Testis (tissue), 3 donors: ENCODE measurements around the gene ABCC4. TPM values are rescaled to one million over a fixed set of nuclear protein-coding genes. Genes with fewer than 3 reads are reported as not detected.
"Not testable (repeated sequence)": the region's sequence is repeated elsewhere in the genome, so short reads cannot be mapped to it uniquely, and the experiment has no call there.

Experiments
- DNase-seq: peaks from one replicate; pipeline ENCODE4 v3.0.0-alpha.2; 2019
- H3K27ac ChIP-seq, 2 donors: fragments of 200-600 bp; sonication (generic); one replicate each; pipeline ENCODE4 v1.5.1; 2019
- H3K27me3 ChIP-seq: fragments of 200-600 bp; sonication (generic); one replicate; pipeline ENCODE4 v1.5.1; 2019
- H3K36me3 ChIP-seq: fragments of 200-600 bp; sonication (generic); one replicate; pipeline ENCODE4 v1.5.1; 2017; ENCODE audit warnings: low read depth; ENCODE audit errors: missing control alignments
- H3K4me1 ChIP-seq: fragments of 200-600 bp; sonication (generic); one replicate; pipeline ENCODE4 v1.5.1; 2019
- H3K4me3 ChIP-seq, 2 donors: fragments of 200-600 bp; sonication (generic); one replicate each; pipeline ENCODE4 v1.5.1; 2017 to 2019
- H3K9me3 ChIP-seq: fragments of 200-600 bp; sonication (generic); one replicate; pipeline ENCODE4 v1.5.1; 2017
- POLR2A ChIP-seq: fragments of 450-650 bp; IDR thresholded peaks from one replicate; pipeline ENCODE4 v1.6.1; 2017; ENCODE audit warnings: antibody characterized with exemption, mild to moderate bottlenecking, moderate library complexity
- WGBS, 2 donors: methylation state at CpG; one replicate each; pipeline ENCODE4 v1.1.5; 2018; 5-methylcytosine and 5-hydroxymethylcytosine counted together
- intact Hi-C: fragments of 100-400 bp; cut with DNase I; formaldehyde crosslinking; loops from one replicate; pipeline ENCODE4 v1.15.1; 2023; ENCODE audit warnings: low total_unique reads
- polyA plus RNA-seq: library from polyadenylated mRNA; stranded (reverse); fragments of 350-450 nt; fragmentation: Illumina TruSeq; extraction: RNeasy Lipid Tissue Mini Kit (QIAGEN cat#74804); gene quantifications from one replicate; pipeline ENCODE4 v1.2.3, GENCODE V29; 2014; ENCODE audit warnings: low read depth, low replicate concordance; ENCODE audit not compliant: insufficient read depth
- total RNA-seq, 2 donors: library from RNA; depleted of rRNA; stranded (reverse); fragments of >200 nt; gene quantifications; one replicate each; pipeline ENCODE4 v1.2.3, GENCODE V29; 2016
- TF ChIP-seq, protein P1 (sequence below), 3 experiments: fragments of 450-650 bp in 2 of 3; fragments of 200-600 bp in 1 of 3; sonication (generic) in 1 of 3; IDR thresholded peaks; one replicate each; pipeline ENCODE4 v1.5.1; 2016 to 2019; ENCODE audit warnings: antibody characterized with exemption in 3 of 3, mild to moderate bottlenecking in 2 of 3, moderate library complexity in 1 of 3

Gene ABCC4
- total and polyA plus RNA-seq, 3 donors from 2014 or later: 11.0 to 23.5 (median 14.9) TPM

DNA sequence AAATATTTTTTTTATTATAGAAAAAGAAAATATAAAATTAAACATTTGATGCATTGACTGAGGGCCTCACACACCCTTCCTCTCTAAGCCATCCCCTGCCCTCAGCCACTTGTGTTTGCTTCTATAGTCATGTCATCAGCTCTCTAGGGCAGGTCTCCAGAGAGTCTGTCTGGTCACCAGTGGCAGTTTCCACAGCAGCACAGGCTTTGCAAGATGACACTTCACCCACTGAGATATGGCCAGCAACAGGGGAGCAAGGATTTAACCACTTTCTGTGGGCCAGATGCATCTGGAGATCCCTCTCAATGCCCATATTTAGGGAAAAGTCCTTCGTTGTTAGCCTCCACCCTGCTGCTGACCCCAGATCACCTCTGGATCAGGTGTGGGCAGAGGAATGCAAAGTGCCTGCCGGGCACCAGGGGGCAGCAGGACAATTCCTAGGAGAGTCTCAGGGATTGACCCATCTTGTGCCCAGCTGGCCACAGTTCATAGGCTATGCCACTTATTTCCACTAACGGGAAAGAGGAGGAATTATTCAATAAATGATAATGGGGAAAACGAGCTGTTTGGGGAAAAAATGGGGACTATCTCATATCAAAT is 4.8 kb downstream of the ABCC4 start:
- no peaks in the 10 kb centered on the region for H3K4me1 ChIP-seq
- no peak overlapping the region for H3K27ac ChIP-seq
- H3K27me3 ChIP-seq: no peaks in the 10 kb centered on the region
- peak; percentile 71 for DNase-seq
- no peak overlapping the region for H3K4me3 ChIP-seq
- no peaks in the 10 kb centered on the region for H3K36me3 ChIP-seq
- WGBS, 2 donors: 47 to 49% methylated on average over 4 of the region's 4 CpGs
- no peaks in the 10 kb centered on the region for H3K9me3 ChIP-seq
- intact Hi-C loops: no loop called here
- TF ChIP-seq, protein P1, sequence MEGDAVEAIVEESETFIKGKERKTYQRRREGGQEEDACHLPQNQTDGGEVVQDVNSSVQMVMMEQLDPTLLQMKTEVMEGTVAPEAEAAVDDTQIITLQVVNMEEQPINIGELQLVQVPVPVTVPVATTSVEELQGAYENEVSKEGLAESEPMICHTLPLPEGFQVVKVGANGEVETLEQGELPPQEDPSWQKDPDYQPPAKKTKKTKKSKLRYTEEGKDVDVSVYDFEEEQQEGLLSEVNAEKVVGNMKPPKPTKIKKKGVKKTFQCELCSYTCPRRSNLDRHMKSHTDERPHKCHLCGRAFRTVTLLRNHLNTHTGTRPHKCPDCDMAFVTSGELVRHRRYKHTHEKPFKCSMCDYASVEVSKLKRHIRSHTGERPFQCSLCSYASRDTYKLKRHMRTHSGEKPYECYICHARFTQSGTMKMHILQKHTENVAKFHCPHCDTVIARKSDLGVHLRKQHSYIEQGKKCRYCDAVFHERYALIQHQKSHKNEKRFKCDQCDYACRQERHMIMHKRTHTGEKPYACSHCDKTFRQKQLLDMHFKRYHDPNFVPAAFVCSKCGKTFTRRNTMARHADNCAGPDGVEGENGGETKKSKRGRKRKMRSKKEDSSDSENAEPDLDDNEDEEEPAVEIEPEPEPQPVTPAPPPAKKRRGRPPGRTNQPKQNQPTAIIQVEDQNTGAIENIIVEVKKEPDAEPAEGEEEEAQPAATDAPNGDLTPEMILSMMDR (IDR thresholded peaks at IDR 0.05): peak; percentile 30 to 56 (median 50)
- TF ChIP-seq POLR2A: no peak

DNA sequence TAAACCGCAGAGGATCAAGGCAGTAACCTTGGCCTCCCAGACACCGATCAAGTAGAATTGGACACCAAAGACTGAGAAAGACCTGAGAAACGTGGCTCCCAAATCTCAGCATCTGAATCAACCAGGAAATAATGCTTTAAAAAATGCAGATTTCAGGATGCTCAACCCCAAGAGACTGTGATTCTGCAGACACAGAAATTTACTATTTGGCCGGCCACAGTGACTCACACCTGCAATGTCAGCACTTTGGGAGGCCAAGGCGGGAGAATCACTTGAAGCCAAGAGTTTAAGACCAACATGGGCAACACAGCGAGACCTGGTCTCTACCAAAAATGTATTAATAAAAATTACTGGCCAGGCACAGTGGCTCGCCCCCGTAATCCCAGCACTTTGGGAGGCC is 6.2 kb downstream of the ABCC4 start:
- DNase-seq: no peak
- Histone ChIP-seq H3K4me3 (no peak overlapping the region), H3K27ac (no peak overlapping the region), H3K4me1 (no peaks in the 10 kb centered on the region), H3K27me3 (no peaks in the 10 kb centered on the region), H3K9me3 (no peaks in the 10 kb centered on the region), H3K36me3 (no peaks in the 10 kb centered on the region)
- intact Hi-C loops: no loop called here
- TF ChIP-seq, protein P1 (IDR thresholded peaks at IDR 0.05): no peak
- TF ChIP-seq POLR2A: no peak
- 89 to 95% methylated on average over 8 of the region's 8 CpGs for WGBS, 2 donors

DNA sequence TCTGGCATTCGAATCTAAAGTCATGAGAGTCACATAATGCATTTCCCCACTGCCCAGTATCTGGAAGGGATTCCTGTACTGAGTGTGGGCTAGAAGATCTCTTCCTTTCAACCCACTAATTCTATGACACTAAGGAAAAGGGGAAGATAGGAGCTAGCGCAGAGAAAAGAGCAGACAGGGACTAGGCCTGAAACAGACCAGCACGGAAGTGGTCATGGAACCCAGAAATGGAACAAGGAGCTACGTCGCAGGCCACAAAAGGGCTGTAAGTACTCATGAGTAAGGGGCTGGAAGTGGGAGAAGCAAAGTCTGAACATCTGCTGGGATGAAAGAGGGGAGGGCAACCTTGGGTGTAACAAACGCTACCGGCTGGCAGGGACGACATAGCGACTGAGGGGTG is 8.6 kb downstream of the ABCC4 start:
- no peak for DNase-seq
- H3K27me3 ChIP-seq: no peaks in the 10 kb centered on the region
- TF ChIP-seq, protein P1 (IDR thresholded peaks at IDR 0.05): no peak
- TF ChIP-seq POLR2A: no peak
- intact Hi-C loops: no loop called here
- no peaks in the 10 kb centered on the region for H3K36me3 ChIP-seq
- WGBS, 2 donors: 89 to 95% methylated on average over 9 of the region's 9 CpGs
- no peaks in the 10 kb centered on the region for H3K4me1 ChIP-seq
- no peak overlapping the region for H3K27ac ChIP-seq
- H3K4me3 ChIP-seq: no peak overlapping the region
- no peaks in the 10 kb centered on the region for H3K9me3 ChIP-seq

DNA sequence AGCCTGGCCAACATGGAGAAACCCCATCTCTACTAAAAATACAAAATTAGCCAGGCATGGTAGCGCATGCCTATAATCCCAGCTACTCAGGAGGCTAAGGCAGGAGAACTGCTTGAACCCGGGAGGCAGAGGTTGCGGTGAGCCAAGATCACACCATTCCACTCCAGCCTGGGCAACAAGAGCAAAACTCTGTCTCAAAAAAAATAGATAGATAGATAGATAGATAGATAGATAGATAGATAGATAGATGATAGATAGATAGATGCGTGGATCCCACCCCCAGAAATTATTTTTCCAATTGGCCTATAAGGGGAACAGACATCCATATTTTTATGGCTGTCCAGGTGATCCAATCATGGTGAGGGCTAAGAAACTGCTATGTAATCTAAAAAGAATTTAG is 11.3 kb downstream of the ABCC4 start:
- H3K27ac ChIP-seq, DNase-seq, H3K4me3 ChIP-seq, H3K9me3 ChIP-seq, H3K36me3 ChIP-seq, H3K27me3 ChIP-seq, H3K4me1 ChIP-seq, intact Hi-C loops: not testable (repeated sequence)
- 95 to 96% methylated on average over 4 of the region's 4 CpGs for WGBS, 2 donors

DNA sequence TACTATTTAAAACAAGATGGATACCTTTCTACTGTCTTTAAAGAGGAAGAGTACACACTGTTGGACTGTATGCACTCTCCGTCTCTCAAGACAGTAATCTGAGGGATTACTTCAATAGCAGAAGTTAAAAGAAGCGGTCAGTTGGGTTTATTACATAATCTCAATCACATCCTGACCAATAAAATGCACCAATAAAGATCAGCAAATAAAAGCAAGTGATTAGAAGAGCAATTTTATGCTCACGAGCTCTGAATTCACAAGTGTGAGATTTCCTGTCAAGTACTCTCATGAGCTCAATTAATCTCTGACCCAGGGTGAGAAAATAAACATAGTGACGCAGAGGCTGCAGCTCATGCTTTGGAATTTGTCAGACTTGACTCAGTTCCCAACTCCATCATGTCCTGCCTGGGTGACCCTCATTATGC is 12.2 kb downstream of the ABCC4 start:
- no peak for TF ChIP-seq POLR2A
- TF ChIP-seq, protein P1 (IDR thresholded peaks at IDR 0.05): no peak
- Histone ChIP-seq H3K4me1 (no peaks in the 10 kb centered on the region), H3K9me3 (no peaks in the 10 kb centered on the region), H3K27me3 (no peaks in the 10 kb centered on the region), H3K36me3 (no peaks in the 10 kb centered on the region), H3K27ac (no peak overlapping the region), H3K4me3 (no peak overlapping the region)
- no peak for DNase-seq
- 71 to 72% methylated on average over 4 of the region's 4 CpGs for WGBS, 2 donors
- intact Hi-C loops: no loop called here
